GM23248 (cell line): ENCODE data around the gene ITM2C.

Source experiments
- EZH2 ChIP-seq: fragments of 200-600 bp; sonication (generic); IDR thresholded peaks from 2 replicates; pipeline ENCODE4 v1.6.1; 2018; ENCODE audit warnings: antibody characterized with exemption, mild to moderate bottlenecking; ENCODE audit not compliant: insufficient read depth, poor library complexity, severe bottlenecking
- EZH2phosphoT487 ChIP-seq: fragments of 200-600 bp; sonication (generic); IDR thresholded peaks from 2 replicates; pipeline ENCODE4 v1.6.1; 2018; ENCODE audit warnings: antibody characterized with exemption, moderate library complexity, mild to moderate bottlenecking, low read depth; ENCODE audit not compliant: insufficient read depth

GRCh38 chr2:230899287-230899686, 34.5 kb downstream of the ITM2C start:
- TF ChIP-seq EZH2phosphoT487 (no peak), EZH2 (no peak)
